HL-60 (cell line): ENCODE data around the gene TJP1.

Experiments
- DNase-seq, 2 experiments: peaks; one replicate each; pipeline ENCODE4 v3.0.0-alpha.2; 2010 to 2020; ENCODE audit warnings: low read depth in 1 of 2, low spot score in 1 of 2
- H3K27ac ChIP-seq: fragments of 250-450 bp; sonication (Bioruptor Pico); replicated peaks from 2 replicates; pipeline ENCODE4 v1.5.1; 2020; ENCODE audit warnings: mild to moderate bottlenecking, moderate library complexity
- H3K27me3 ChIP-seq: fragments of 250-450 bp; sonication (Bioruptor Pico); 2 replicates; pipeline ENCODE4 v1.5.1; 2021; ENCODE audit warnings: mild to moderate bottlenecking, moderate library complexity; ENCODE audit not compliant: insufficient read depth, poor library complexity, severe bottlenecking
- H3K4me3 ChIP-seq: replicated peaks from 2 replicates; pipeline ENCODE4 v1.5.1; 2011; ENCODE audit warnings: mild to moderate bottlenecking, control low read depth, low read length; ENCODE audit not compliant: insufficient read depth
- CTCF ChIP-seq: IDR thresholded peaks from one replicate; pipeline ENCODE4 v1.5.1; 2011; ENCODE audit warnings: low read length, control low read depth, inconsistent platforms; ENCODE audit not compliant: insufficient read depth
- GABPA ChIP-seq: IDR thresholded peaks from 2 replicates; pipeline ENCODE4 v1.6.1; 2012; ENCODE audit warnings: low read depth
- POLR2AphosphoS5 ChIP-seq: IDR thresholded peaks from 2 replicates; pipeline ENCODE4 v1.6.1; 2012; ENCODE audit warnings: low read depth
- REST ChIP-seq: IDR thresholded peaks from 2 replicates; pipeline ENCODE4 v1.6.1; 2012; ENCODE audit warnings: low read depth; ENCODE audit not compliant: insufficient replicate concordance
- SPI1 ChIP-seq: IDR thresholded peaks from 2 replicates; pipeline ENCODE4 v1.6.1; 2012; ENCODE audit warnings: low read depth, mild to moderate bottlenecking, borderline replicate concordance

TJP1 gene

GRCh38 chr15:29844290-29844903, 22.1 kb upstream of the TJP1 start:
- no peaks in the 10 kb centered on the region for H3K27me3 ChIP-seq
- no peak overlapping the region for H3K27ac ChIP-seq
- TF ChIP-seq CTCF (no peak), GABPA (no peak), SPI1 (no peak), POLR2AphosphoS5 (no peak), REST (no peak)
- no peak for DNase-seq
- no peak overlapping the region for H3K4me3 ChIP-seq

- H3K27me3 ChIP-seq: no peaks in the 10 kb centered on the region
- H3K27ac ChIP-seq: no peak overlapping the region
- no peak overlapping the region for H3K4me3 ChIP-seq
- DNase-seq: no peak
- TF ChIP-seq SPI1 (no peak), REST (no peak), CTCF (no peak), POLR2AphosphoS5 (no peak), GABPA (no peak)
Measured at GRCh38 chr15:29842290-29842689, 20.0 kb upstream of the TJP1 start.

GRCh38 chr15:29840926-29841325, 18.7 kb upstream of the TJP1 start:
- DNase-seq: no peak
- Histone ChIP-seq H3K4me3 (no peak overlapping the region), H3K27ac (no peak overlapping the region), H3K27me3 (no peaks in the 10 kb centered on the region)
- TF ChIP-seq CTCF (no peak), POLR2AphosphoS5 (no peak), GABPA (no peak), SPI1 (no peak), REST (no peak)
